ENCODE measurements around the gene SMCHD1.
"Not testable (repeated sequence)": the region's sequence is repeated elsewhere in the genome, so short reads cannot be mapped to it uniquely, and the experiment has no call there.

The SMCHD1 gene

DNA sequence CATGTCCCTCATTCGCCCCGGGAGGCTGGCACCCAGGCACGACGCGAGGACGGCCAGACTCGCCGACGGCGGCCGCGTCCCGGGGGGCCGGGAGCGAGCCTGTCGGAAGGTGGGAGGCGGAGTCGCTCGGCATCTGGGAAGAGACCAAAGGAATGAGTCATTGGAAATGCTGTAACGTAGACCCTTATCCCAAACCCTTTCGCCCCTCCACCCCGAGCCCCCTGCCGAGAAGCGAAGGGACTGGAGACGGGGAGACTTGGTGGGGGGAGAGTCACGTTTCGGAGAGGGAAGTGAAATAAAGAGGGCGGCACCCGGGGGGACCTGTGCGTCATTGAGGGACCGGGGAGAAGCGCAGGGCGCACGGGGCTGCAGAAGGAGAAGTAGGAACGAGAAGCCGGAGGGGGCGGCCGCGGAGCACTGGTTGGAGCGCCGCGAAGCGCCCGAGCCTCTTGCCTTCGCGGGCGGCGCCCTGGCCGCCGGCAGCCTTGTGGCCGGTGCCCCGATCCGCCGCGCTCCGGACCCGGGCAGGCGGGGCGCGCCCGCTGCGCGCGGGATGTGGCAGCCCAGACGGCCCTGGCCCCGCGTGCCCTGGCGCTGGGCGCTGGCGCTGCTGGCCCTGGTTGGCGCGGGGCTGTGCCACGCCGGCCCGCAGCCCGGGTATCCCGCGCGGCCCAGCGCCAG is 191.2 kb downstream of the SMCHD1 start, which contains the start of gene EMILIN2:
Gene EMILIN2, plus strand, starts transcription at position 371 of the 681 bp plus-strand sequence. Its CDS starts 183 bp downstream, at position 554.
- peak within 1 kb of the TSS; percentile 50 to 54 for H3K4me3 ChIP-seq (ENCODE audit: low read depth in 1 of 2, low read length in 2 of 2)
- peaks cover 38 to 42% of the 10 kb centered on the region in 2 donors for H3K27me3 ChIP-seq (ENCODE audit: control insufficient read depth in 1 of 2, insufficient read depth in 2 of 2, low read length in 2 of 2)
- H3K27ac ChIP-seq (ENCODE audit: low read depth, low read length): no peak within 1 kb of the TSS
- peaks cover 5 to 11% of the 10 kb centered on the region in 2 donors for H3K4me1 ChIP-seq (ENCODE audit: control insufficient read depth in 1 of 2, insufficient read depth in 2 of 2, low read length in 2 of 2)
- no peaks in the 10 kb centered on the region for H3K9me3 ChIP-seq (ENCODE audit: control insufficient read depth in 1 of 2, low read length in 2 of 2)
- H3K36me3 ChIP-seq (ENCODE audit: control insufficient read depth in 1 of 2, insufficient read depth in 2 of 2, low read length in 2 of 2): no peaks in the 10 kb centered on the region
- no peak within 1 kb of the TSS for H3K9ac ChIP-seq (ENCODE audit: low read depth in 1 of 2, low read length in 2 of 2)

DNA sequence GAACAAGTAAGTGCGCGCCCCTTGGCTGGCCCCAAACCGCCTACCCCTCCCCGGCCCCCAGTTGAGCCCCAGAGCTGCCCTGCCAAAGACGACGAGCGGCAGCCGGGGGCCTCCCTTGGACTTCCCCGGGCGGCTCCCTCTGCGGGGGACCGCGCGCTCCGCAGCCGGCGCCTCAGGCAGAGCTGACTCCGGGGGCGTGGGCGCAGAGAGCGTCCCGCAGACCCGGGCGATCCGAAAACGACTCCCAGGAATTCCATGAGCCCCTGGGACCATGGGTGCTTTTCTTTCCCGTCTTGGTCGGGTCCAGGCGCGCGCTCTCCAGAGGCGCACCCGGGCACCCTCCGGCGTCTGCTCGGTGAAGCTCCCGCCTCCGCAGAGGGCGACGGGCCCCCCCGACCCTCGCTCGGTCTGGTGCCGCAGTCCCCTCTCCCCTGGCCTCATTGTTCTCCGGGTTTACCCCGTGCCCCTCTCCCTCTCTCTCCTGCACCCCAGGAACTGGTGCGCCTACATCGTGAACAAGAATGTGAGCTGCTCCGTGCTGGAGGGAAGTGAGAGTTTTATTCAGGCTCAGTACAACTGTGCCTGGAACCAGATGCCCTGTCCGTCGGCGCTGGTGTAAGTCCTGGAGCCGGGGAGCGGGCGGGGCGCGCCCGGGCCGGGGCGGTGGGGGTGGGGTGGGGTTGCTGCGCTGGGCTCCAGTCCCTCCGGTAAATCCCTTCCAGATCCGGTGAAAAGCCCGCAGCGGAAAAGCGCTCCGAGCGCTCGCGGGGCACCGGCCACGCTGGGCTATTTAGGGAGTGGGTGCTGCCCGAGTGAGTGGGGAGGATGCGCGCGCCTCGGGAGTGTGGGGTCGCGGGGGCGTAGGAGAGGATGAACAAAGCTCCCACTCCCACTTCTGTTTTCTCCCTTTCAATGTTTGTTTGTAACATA is 192.1 kb downstream of the SMCHD1 start:
- Histone ChIP-seq H3K9me3 (ENCODE audit: control insufficient read depth in 1 of 2, low read length in 2 of 2) (no peaks in the 10 kb centered on the region), H3K9ac (ENCODE audit: low read depth in 1 of 2, low read length in 2 of 2) (no peak overlapping the region), H3K27ac (ENCODE audit: low read depth, low read length) (no peak overlapping the region), H3K4me3 (ENCODE audit: low read depth in 1 of 2, low read length in 2 of 2) (peak overlapping the region; percentile 44 to 54), H3K4me1 (ENCODE audit: control insufficient read depth in 1 of 2, insufficient read depth in 2 of 2, low read length in 2 of 2) (peaks cover 5 to 11% of the 10 kb centered on the region in 2 donors), H3K36me3 (ENCODE audit: control insufficient read depth in 1 of 2, insufficient read depth in 2 of 2, low read length in 2 of 2) (no peaks in the 10 kb centered on the region), H3K27me3 (ENCODE audit: control insufficient read depth in 1 of 2, insufficient read depth in 2 of 2, low read length in 2 of 2) (peaks cover 38 to 42% of the 10 kb centered on the region in 2 donors)

DNA sequence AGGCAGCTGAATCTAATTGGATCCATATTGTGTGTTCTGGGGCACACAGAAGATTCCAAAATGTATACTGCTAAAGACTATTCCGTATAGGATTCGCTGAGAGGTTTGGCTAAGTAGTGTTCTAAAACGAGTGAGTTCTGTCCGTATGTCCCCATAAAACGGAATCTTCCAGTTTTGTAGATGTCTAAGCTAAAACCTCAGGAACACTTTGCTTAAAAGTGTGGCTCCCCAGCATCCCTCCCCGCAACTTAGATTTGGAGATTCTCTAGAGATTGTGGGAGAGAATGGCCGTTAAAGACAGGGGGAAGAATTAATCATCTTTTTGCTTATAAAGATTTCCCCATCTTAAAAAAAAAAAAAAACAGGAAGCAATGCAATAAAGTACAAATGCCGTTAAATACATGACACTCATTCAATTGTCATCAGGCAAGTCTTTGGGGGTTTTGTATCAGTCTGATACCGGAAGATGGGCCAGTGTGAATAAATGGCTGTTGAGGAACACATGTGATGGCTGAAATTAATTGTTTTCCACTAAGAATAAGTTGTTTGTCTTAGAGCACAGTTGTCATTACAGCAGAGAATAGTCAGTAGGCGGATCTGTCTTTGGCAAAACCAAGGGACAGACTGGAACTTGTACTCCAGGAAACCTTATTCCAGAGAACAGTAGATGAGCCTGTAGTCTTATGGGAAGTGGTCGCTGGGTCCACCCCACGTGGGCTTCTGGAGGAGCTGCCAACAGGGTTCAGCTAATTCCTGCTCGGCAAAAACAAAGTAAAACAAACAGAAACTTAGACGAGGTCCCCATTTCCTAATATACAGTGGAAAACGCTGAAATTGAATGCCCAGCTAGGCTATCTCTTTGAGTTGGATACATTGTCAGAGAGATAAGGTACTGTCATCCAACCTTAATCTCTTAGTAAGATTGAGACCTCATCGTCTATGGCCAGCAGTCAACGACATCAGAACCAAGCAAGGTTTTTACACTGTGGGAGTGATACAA is 193.0 kb downstream of the SMCHD1 start:
- Histone ChIP-seq H3K4me3 (ENCODE audit: low read depth in 1 of 2, low read length in 2 of 2) (peak overlapping the region; percentile 32 to 44), H3K27ac (ENCODE audit: low read depth, low read length) (no peak overlapping the region), H3K27me3 (ENCODE audit: control insufficient read depth in 1 of 2, insufficient read depth in 2 of 2, low read length in 2 of 2) (peaks cover 33 to 42% of the 10 kb centered on the region in 2 donors), H3K9ac (ENCODE audit: low read depth in 1 of 2, low read length in 2 of 2) (no peak overlapping the region), H3K4me1 (ENCODE audit: control insufficient read depth in 1 of 2, insufficient read depth in 2 of 2, low read length in 2 of 2) (peaks cover 5 to 11% of the 10 kb centered on the region in 2 donors), H3K9me3 (ENCODE audit: control insufficient read depth in 1 of 2, low read length in 2 of 2) (no peaks in the 10 kb centered on the region), H3K36me3 (ENCODE audit: control insufficient read depth in 1 of 2, insufficient read depth in 2 of 2, low read length in 2 of 2) (no peaks in the 10 kb centered on the region)

DNA sequence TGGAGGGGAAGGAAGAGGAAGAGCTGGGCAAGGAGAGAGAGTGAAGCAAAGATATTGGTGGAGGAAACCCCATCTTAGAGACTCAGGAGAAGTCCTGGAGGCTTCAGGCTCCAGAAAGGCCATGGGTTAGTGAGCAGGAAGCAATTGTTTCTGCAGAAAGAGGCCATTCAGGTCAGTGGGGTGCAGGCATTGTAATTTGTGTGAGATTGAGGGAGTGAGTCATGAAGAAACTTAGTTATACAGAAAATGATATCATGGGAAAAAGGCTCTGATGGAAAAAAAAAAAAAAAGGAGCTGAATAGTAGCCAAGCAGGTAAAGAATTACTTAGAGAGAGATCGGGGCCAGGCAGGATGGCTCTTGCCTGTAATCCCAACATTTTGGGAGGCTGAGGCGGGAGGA is 195.3 kb downstream of the SMCHD1 start:
- Histone ChIP-seq H3K27ac (ENCODE audit: low read depth, low read length) (no peak overlapping the region), H3K36me3 (ENCODE audit: control insufficient read depth in 1 of 2, insufficient read depth in 2 of 2, low read length in 2 of 2) (no peaks in the 10 kb centered on the region), H3K9ac (ENCODE audit: low read depth in 1 of 2, low read length in 2 of 2) (no peak overlapping the region), H3K4me3 (ENCODE audit: low read depth in 1 of 2, low read length in 2 of 2) (no peak overlapping the region), H3K27me3 (ENCODE audit: control insufficient read depth in 1 of 2, insufficient read depth in 2 of 2, low read length in 2 of 2) (peaks cover 31 to 32% of the 10 kb centered on the region in 2 donors), H3K9me3 (ENCODE audit: control insufficient read depth in 1 of 2, low read length in 2 of 2) (no peaks in the 10 kb centered on the region), H3K4me1 (ENCODE audit: control insufficient read depth in 1 of 2, insufficient read depth in 2 of 2, low read length in 2 of 2) (peaks cover 5 to 11% of the 10 kb centered on the region in 2 donors)

DNA sequence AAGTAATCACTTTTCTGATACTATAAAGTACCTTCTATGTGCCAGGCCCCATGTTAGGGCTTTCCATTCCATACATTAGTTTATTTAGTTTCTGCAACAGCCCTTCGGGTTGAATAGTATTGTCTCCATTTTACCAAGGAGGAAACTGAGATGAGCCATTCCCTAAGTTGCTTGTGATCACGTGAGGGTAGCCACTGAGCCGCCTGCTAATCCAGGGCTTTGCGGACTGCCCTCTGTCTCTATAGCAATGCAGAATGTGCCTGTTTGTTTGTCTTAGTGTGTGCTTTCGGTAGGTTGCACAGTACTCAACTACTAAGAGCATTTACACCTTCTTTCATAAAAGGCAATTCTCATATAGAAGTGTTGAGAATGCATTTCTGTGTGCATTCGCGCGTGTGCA is 196.2 kb downstream of the SMCHD1 start:
- no peak overlapping the region for H3K4me3 ChIP-seq (ENCODE audit: low read depth in 1 of 2, low read length in 2 of 2)
- H3K9me3 ChIP-seq (ENCODE audit: control insufficient read depth in 1 of 2, low read length in 2 of 2): no peaks in the 10 kb centered on the region
- no peak overlapping the region for H3K9ac ChIP-seq (ENCODE audit: low read depth in 1 of 2, low read length in 2 of 2)
- no peak overlapping the region for H3K27ac ChIP-seq (ENCODE audit: low read depth, low read length)
- peaks cover 5 to 7% of the 10 kb centered on the region in 2 donors for H3K4me1 ChIP-seq (ENCODE audit: control insufficient read depth in 1 of 2, insufficient read depth in 2 of 2, low read length in 2 of 2)
- H3K36me3 ChIP-seq (ENCODE audit: control insufficient read depth in 1 of 2, insufficient read depth in 2 of 2, low read length in 2 of 2): no peaks in the 10 kb centered on the region
- H3K27me3 ChIP-seq (ENCODE audit: control insufficient read depth in 1 of 2, insufficient read depth in 2 of 2, low read length in 2 of 2): peaks cover 22 to 24% of the 10 kb centered on the region in 2 donors

DNA sequence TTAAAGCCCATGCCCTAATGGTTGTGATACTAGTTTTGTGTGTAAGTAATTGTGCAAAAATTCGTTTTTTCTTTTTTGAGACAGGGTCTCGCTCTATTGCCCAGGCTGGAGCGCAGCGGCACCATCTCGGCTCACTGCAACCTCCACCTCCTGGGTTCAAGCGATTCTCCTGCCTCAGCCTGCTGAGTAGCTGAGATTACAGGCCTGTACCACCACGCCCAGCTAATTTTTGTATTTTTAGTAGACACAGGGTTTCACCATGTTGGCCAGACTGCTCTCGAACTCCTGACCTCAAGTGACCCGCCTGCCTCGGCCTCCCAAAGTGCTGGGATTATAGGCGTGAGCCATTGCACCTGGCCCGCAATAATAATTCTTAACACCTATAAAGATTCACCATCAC is 196.9 kb downstream of the SMCHD1 start:
- not testable (repeated sequence) for H3K4me3 ChIP-seq (ENCODE audit: low read depth in 1 of 2, low read length in 2 of 2); H3K9me3 ChIP-seq (ENCODE audit: control insufficient read depth in 1 of 2, low read length in 2 of 2); H3K36me3 ChIP-seq (ENCODE audit: control insufficient read depth in 1 of 2, insufficient read depth in 2 of 2, low read length in 2 of 2); H3K27ac ChIP-seq (ENCODE audit: low read depth, low read length); H3K9ac ChIP-seq (ENCODE audit: low read depth in 1 of 2, low read length in 2 of 2); H3K4me1 ChIP-seq (ENCODE audit: control insufficient read depth in 1 of 2, insufficient read depth in 2 of 2, low read length in 2 of 2)
- peaks cover 19 to 26% of the 10 kb centered on the region in 2 donors for H3K27me3 ChIP-seq (ENCODE audit: control insufficient read depth in 1 of 2, insufficient read depth in 2 of 2, low read length in 2 of 2)

DNA sequence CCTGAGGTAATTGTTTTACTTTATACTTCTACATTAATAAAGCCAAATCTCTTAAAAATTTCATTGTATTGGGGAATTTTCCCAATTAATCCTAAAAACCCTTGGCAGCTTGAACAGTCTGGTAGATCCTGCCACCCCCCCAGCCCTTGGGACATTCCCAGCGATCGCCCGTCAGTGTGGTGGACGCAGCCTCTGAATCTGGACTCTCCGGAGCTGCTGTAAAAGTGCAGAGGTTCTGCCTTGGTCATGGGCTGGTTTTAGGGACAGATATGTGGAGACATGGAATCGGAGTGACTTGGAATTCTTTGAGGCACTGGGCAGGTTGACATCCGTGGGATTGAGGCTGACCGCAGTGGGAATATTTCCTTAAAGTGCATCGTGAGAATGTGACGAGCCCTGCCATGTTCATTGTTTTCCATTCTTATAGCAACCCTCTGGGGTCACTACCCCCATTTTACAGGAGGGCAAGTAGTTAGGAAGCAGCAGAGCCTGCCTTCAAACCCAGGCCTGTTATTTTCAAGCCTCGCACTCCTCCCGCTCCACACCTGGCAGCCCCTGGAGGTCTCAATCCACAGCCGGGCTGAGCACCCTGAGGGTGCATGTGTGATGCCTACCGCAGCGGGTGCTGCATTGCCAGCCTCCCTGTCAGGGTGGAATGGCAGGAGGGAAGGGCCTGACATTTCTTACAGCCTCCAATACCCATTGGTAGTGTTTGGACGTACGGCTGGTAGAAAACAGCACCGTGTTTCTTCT is 197.8 kb downstream of the SMCHD1 start:
- Histone ChIP-seq H3K27me3 (ENCODE audit: control insufficient read depth in 1 of 2, insufficient read depth in 2 of 2, low read length in 2 of 2) (peaks cover 15 to 20% of the 10 kb centered on the region in 2 donors), H3K27ac (ENCODE audit: low read depth, low read length) (no peak overlapping the region), H3K9ac (ENCODE audit: low read depth in 1 of 2, low read length in 2 of 2) (no peak overlapping the region), H3K4me3 (ENCODE audit: low read depth in 1 of 2, low read length in 2 of 2) (no peak overlapping the region), H3K4me1 (ENCODE audit: control insufficient read depth in 1 of 2, insufficient read depth in 2 of 2, low read length in 2 of 2) (peaks cover 3 to 4% of the 10 kb centered on the region in 2 donors), H3K36me3 (ENCODE audit: control insufficient read depth in 1 of 2, insufficient read depth in 2 of 2, low read length in 2 of 2) (no peaks in the 10 kb centered on the region), H3K9me3 (ENCODE audit: control insufficient read depth in 1 of 2, low read length in 2 of 2) (no peaks in the 10 kb centered on the region)

DNA sequence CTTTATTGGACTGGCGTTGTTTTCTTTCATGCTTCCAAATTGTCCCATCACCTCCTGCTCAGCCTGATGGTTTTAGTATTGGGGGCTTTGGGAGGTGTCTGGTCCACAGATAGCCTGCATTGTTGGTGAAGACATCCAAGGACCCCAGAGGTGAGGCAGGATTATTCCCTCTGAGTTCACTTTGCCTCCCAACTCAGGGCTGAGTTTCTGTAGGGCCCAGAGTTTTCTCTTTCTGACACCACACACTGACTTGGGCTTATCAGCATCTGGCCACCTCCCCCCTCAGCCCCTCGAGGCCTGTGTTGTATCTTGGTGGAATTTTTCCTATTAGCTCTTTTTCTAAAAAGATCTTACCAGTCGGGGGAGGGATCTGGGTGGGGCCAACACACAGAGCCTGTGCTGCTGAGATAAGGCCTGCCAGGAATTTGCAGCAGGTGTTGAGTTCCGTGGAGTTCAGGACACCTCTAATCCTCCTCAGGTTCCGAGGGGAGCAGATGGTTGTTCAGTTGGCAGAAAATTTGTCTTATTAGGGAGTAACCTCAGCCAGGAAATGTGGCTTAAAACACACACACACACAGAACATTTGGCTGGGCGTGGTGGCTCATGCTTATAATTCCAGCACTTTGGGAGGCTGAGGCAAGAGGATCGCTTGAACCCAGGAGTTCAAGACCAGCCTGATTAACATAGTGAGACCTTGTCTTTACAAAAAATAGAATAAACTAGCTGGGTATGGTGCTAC is 198.6 kb downstream of the SMCHD1 start:
- H3K27me3 ChIP-seq (ENCODE audit: control insufficient read depth in 1 of 2, insufficient read depth in 2 of 2, low read length in 2 of 2): peaks cover 7 to 12% of the 10 kb centered on the region in 2 donors
- H3K4me3 ChIP-seq (ENCODE audit: low read depth in 1 of 2, low read length in 2 of 2): no peak overlapping the region
- H3K9me3 ChIP-seq (ENCODE audit: control insufficient read depth in 1 of 2, low read length in 2 of 2): no peaks in the 10 kb centered on the region
- H3K36me3 ChIP-seq (ENCODE audit: control insufficient read depth in 1 of 2, insufficient read depth in 2 of 2, low read length in 2 of 2): no peaks in the 10 kb centered on the region
- H3K9ac ChIP-seq (ENCODE audit: low read depth in 1 of 2, low read length in 2 of 2): no peak overlapping the region
- no peak overlapping the region for H3K27ac ChIP-seq (ENCODE audit: low read depth, low read length)
- H3K4me1 ChIP-seq (ENCODE audit: control insufficient read depth in 1 of 2, insufficient read depth in 2 of 2, low read length in 2 of 2): peaks cover 3 to 4% of the 10 kb centered on the region in 2 donors

Measured in duodenal mucosa (tissue), 2 donors.